ENCODE results near the gene PCDHGA2. TPM values are rescaled to one million over a fixed set of nuclear protein-coding genes. Genes with fewer than 3 reads are reported as not detected.
"Not testable (repeated sequence)": the region's sequence is repeated elsewhere in the genome, so short reads cannot be mapped to it uniquely, and the experiment has no call there.

Gene PCDHGA2
- total RNA-seq = 2.7 TPM
- long read RNA-seq = 0 reads

- TF ChIP-seq CTCF (IDR thresholded peaks at IDR 0.05) = peak; percentile 29
- Histone ChIP-seq H3K36me3 (no peaks in the 10 kb centered on the region), H3K27me3 (ENCODE audit: low read depth) (peaks cover 16% of the 10 kb centered on the region), H3K27ac (no peak within 1 kb of the TSS), H3K4me1 (no peaks in the 10 kb centered on the region), H3K9me3 (peaks cover 56% of the 10 kb centered on the region), H3K4me3 (peak within 1 kb of the TSS; percentile 29)
- ATAC-seq = no peak
- no peak for DNase-seq
- intact Hi-C loops (cut with DNase I) = no loop called here
Measured at GRCh38 chr5:141338538-141339306, at the start of gene PCDHGA2. PCDHGA2 (plus strand) TSS chr5:141338760.

- H3K27me3 ChIP-seq (ENCODE audit: low read depth) = no peaks in the 10 kb centered on the region
- no peaks in the 10 kb centered on the region for H3K36me3 ChIP-seq
- H3K4me1 ChIP-seq = no peaks in the 10 kb centered on the region
- H3K27ac ChIP-seq = no peak overlapping the region
- intact Hi-C loops (cut with DNase I) = no loop called here
- H3K9me3 ChIP-seq = peaks cover 96% of the 10 kb centered on the region
- H3K4me3 ChIP-seq = no peak overlapping the region
- ATAC-seq = no peak
- DNase-seq = no peak
- no peak for TF ChIP-seq CTCF (IDR thresholded peaks at IDR 0.05)
Measured at GRCh38 chr5:141298376-141298775, 40.2 kb upstream of the PCDHGA2 start.

- ATAC-seq (peak in 1 of 2 donors; percentile 21), DNase-seq (no peak)
- peaks cover 100% of the 10 kb centered on the region for H3K9me3 ChIP-seq
Measured at GRCh38 chr5:141303756-141304155, 34.8 kb upstream of the PCDHGA2 start, which contains the start of gene SLC25A2. SLC25A2 (minus strand) TSS chr5:141304049; CDS start chr5:141303865, 184 bp downstream.

GRCh38 chr5:141306630-141307029, 31.9 kb upstream of the PCDHGA2 start:
- intact Hi-C loops (cut with DNase I) = no loop called here
- no peak for TF ChIP-seq CTCF (IDR thresholded peaks at IDR 0.05)
- Histone ChIP-seq H3K36me3 (no peaks in the 10 kb centered on the region), H3K27me3 (ENCODE audit: low read depth) (no peaks in the 10 kb centered on the region), H3K4me3 (no peak overlapping the region), H3K27ac (no peak overlapping the region), H3K4me1 (no peaks in the 10 kb centered on the region), H3K9me3 (peaks cover 97% of the 10 kb centered on the region)
- DNase-seq = no peak
- no peak for ATAC-seq

More at GRCh38 chr5:141303756-141304155, 34.8 kb upstream of the PCDHGA2 start, which contains the start of gene SLC25A2:
- intact Hi-C loops (cut with DNase I) = no loop called here
- no peaks in the 10 kb centered on the region for H3K27me3 ChIP-seq (ENCODE audit: low read depth)
- no peak within 1 kb of the TSS for H3K27ac ChIP-seq
- no peaks in the 10 kb centered on the region for H3K4me1 ChIP-seq
- no peaks in the 10 kb centered on the region for H3K36me3 ChIP-seq
- no peak for TF ChIP-seq CTCF (IDR thresholded peaks at IDR 0.05)
- no peak within 1 kb of the TSS for H3K4me3 ChIP-seq

- DNase-seq (no peak), ATAC-seq (no peak)
- intact Hi-C loops (cut with DNase I) = no loop called here
- H3K27ac ChIP-seq = no peak overlapping the region
- H3K27me3 ChIP-seq (ENCODE audit: low read depth) = no peaks in the 10 kb centered on the region
- no peak for TF ChIP-seq CTCF (IDR thresholded peaks at IDR 0.05)
- H3K9me3 ChIP-seq = peaks cover 97% of the 10 kb centered on the region
- H3K4me1 ChIP-seq = no peaks in the 10 kb centered on the region
- H3K36me3 ChIP-seq = no peaks in the 10 kb centered on the region
- no peak overlapping the region for H3K4me3 ChIP-seq
Measured at GRCh38 chr5:141313711-141314110, 24.8 kb upstream of the PCDHGA2 start.

- ATAC-seq; H3K36me3 ChIP-seq; DNase-seq; H3K4me3 ChIP-seq; H3K4me1 ChIP-seq; H3K27ac ChIP-seq; H3K27me3 ChIP-seq (ENCODE audit: low read depth); intact Hi-C loops (cut with DNase I): not testable (repeated sequence)
- peaks cover 90% of the 10 kb centered on the region for H3K9me3 ChIP-seq
Measured at GRCh38 chr5:141316963-141317362, 21.6 kb upstream of the PCDHGA2 start.
